B cell (primary cell): ENCODE measurements around the gene PLA2G4D. TPM values are rescaled to one million over a fixed set of nuclear protein-coding genes. Genes with fewer than 3 reads are reported as not detected.

Experiments
- ATAC-seq: fragments of 200-7000 bp; cut with Tn5 transposase; one replicate; pipeline ENCODE4 v1.10.0; 2021; ENCODE audit warnings: low read depth, mild to moderate bottlenecking, moderate number of reproducible peaks, moderate library complexity
- CTCF ChIA-PET: fragments of 350-600 bp; sonication (Branson Sonifier 250); formaldehyde crosslinking; loops from one replicate; lab custom pipeline; 2021; ENCODE audit warnings: antibody characterized with exemption, inconsistent platforms; lab: Charles Lee
- POLR2A ChIA-PET: fragments of 350-600 bp; sonication (Branson Sonifier 250); formaldehyde crosslinking; loops from one replicate; lab custom pipeline; 2021; ENCODE audit warnings: antibody characterized with exemption; lab: Charles Lee
- DNase-seq: peaks from one replicate; pipeline ENCODE4 v3.0.0; 2013
- H2AFZ ChIP-seq: 2 replicates; pipeline ENCODE4 v1.6.1; 2012; ENCODE audit warnings: mild to moderate bottlenecking, low read depth, low read length; ENCODE audit not compliant: insufficient read depth, poor library complexity, severe bottlenecking
- H3K27ac ChIP-seq, 2 donors: 1 replicate in 1 of 2; 2 replicates in 1 of 2; pipeline ENCODE4 v1.5.1; 2012 to 2013; ENCODE audit warnings: low read length in 2 of 2, mild to moderate bottlenecking in 2 of 2, moderate library complexity in 1 of 2
- H3K27me3 ChIP-seq, 4 experiments: fragments of 200-600 bp in 1 of 4; sonication (generic) in 1 of 4; replicated peaks in 1 of 4; 1 replicate in 2 of 4; 2 replicates in 2 of 4; pipeline versions ENCODE4 v1.6.1 to v1.7.0; 2013 to 2016; ENCODE audit warnings: low read length in 3 of 4, mild to moderate bottlenecking in 2 of 4, mixed read lengths in 1 of 4, moderate library complexity in 1 of 4; ENCODE audit not compliant: insufficient read depth in 4 of 4, control insufficient read depth in 3 of 4; ENCODE audit errors: control extremely low read depth in 1 of 4
- H3K36me3 ChIP-seq, 2 experiments: replicated peaks in 1 of 2; 1 replicate in 1 of 2; 2 replicates in 1 of 2; pipeline versions ENCODE4 v1.6.1 to v1.7.1; 2013; ENCODE audit warnings: low read length in 1 of 2; ENCODE audit not compliant: insufficient read depth in 2 of 2, control insufficient read depth in 1 of 2; ENCODE audit errors: control extremely low read depth in 1 of 2, extremely low read depth in 1 of 2
- H3K4me1 ChIP-seq, 2 donors: fragments of 200-600 bp in 1 of 2; sonication (generic) in 1 of 2; 1 replicate in 1 of 2; 2 replicates in 1 of 2; pipeline versions ENCODE4 v1.5.1 to v1.6.1; 2013 to 2017; ENCODE audit warnings: low read length in 2 of 2; ENCODE audit not compliant: control insufficient read depth in 2 of 2, insufficient read depth in 2 of 2
- H3K4me2 ChIP-seq: replicated peaks from 2 replicates; pipeline ENCODE3; 2012; ENCODE audit warnings: mild to moderate bottlenecking, low read depth, low read length; ENCODE audit not compliant: poor library complexity, severe bottlenecking
- H3K4me3 ChIP-seq, 5 experiments: fragments of 200-600 bp in 1 of 5; sonication (generic) in 1 of 5; 1 replicate in 3 of 5; 2 replicates in 2 of 5; pipeline versions ENCODE4 v1.5.1 to v1.7.0; 2011 to 2016; ENCODE audit warnings: low read length in 4 of 5, mild to moderate bottlenecking in 4 of 5, low read depth in 2 of 5, control low read depth in 1 of 5, moderate library complexity in 1 of 5; ENCODE audit not compliant: insufficient read depth in 1 of 5; ENCODE audit errors: control extremely low read depth in 1 of 5, extremely low read depth in 1 of 5
- H3K79me2 ChIP-seq: fragments of 200-600 bp; sonication (generic); one replicate; pipeline ENCODE4 v1.6.0; 2016; ENCODE audit warnings: low read length; ENCODE audit not compliant: control insufficient read depth, insufficient read depth
- H3K9ac ChIP-seq: fragments of 200-600 bp; sonication (generic); 2 replicates; pipeline ENCODE4 v1.6.1; 2017; ENCODE audit warnings: mild to moderate bottlenecking, low read length, moderate library complexity
- H3K9me3 ChIP-seq, 3 donors: one replicate each; pipeline versions ENCODE4 v1.6.1 to v1.7.1; 2013; ENCODE audit warnings: low read length in 2 of 3; ENCODE audit not compliant: control insufficient read depth in 2 of 3, insufficient read depth in 1 of 3; ENCODE audit errors: control extremely low read depth in 1 of 3
- H4K20me1 ChIP-seq: 2 replicates; pipeline ENCODE4 v1.6.0; 2012; ENCODE audit warnings: mild to moderate bottlenecking, low read length; ENCODE audit not compliant: insufficient read depth, control insufficient read depth, poor library complexity, severe bottlenecking
- H3K27ac Mint-ChIP-seq: one replicate; pipeline ENCODE4 v1.8.0; 2021; ENCODE audit warnings: mixed read lengths
- H3K27me3 Mint-ChIP-seq: one replicate; pipeline ENCODE4 v1.8.0; 2021; ENCODE audit warnings: mixed read lengths
- H3K4me1 Mint-ChIP-seq: one replicate; pipeline ENCODE4 v1.8.0; 2021; ENCODE audit warnings: mixed read lengths
- H3K4me3 Mint-ChIP-seq: one replicate; pipeline ENCODE4 v1.8.0; 2021; ENCODE audit warnings: mixed read lengths
- H3K9me3 Mint-ChIP-seq: one replicate; pipeline ENCODE4 v1.8.0; 2022; ENCODE audit warnings: mixed read lengths; ENCODE audit not compliant: insufficient read depth
- CTCF ChIP-seq: fragments of 200-600 bp; IDR thresholded peaks from one replicate; pipeline ENCODE4 v1.8.0; 2022; ENCODE audit warnings: antibody characterized with exemption, mild to moderate bottlenecking
- EZH2 ChIP-seq: IDR thresholded peaks from 2 replicates; pipeline ENCODE4 v1.6.1; 2012; ENCODE audit warnings: borderline replicate concordance, low read depth, mild to moderate bottlenecking, moderate library complexity, low read length; ENCODE audit not compliant: insufficient read depth, poor library complexity, severe bottlenecking
- WGBS: methylation state at CpG from one replicate; pipeline ENCODE4 v1.1.5; 2013; ENCODE audit warnings: missing lambda C conversion rate; ENCODE audit not compliant: insufficient coverage; 5-methylcytosine and 5-hydroxymethylcytosine counted together
- intact Hi-C: fragments of 100-400 bp; cut with micrococcal nuclease; formaldehyde crosslinking; loops from one replicate; pipeline ENCODE4 v1.10.0; 2022
- polyA plus RNA-seq: library from polyadenylated mRNA; depleted of rRNA; stranded (reverse); fragments of >200 nt; gene quantifications from 2 replicates; pipeline ENCODE4 v1.2.3, GENCODE V29; 2012
- total RNA-seq, 2 donors: library from RNA; stranded (reverse); fragments of 120-200 nt in 1 of 2; gene quantifications; 1 replicate in 1 of 2; 2 replicates in 1 of 2; pipeline versions ENCODE4 v1.2.3 to v1.2.4, GENCODE V29; 2013 to 2022

PLA2G4D gene
- total and polyA plus RNA-seq, 2 donors (not counting 1 experiment from before 2014, with no cell fraction given): not detected

DNA sequence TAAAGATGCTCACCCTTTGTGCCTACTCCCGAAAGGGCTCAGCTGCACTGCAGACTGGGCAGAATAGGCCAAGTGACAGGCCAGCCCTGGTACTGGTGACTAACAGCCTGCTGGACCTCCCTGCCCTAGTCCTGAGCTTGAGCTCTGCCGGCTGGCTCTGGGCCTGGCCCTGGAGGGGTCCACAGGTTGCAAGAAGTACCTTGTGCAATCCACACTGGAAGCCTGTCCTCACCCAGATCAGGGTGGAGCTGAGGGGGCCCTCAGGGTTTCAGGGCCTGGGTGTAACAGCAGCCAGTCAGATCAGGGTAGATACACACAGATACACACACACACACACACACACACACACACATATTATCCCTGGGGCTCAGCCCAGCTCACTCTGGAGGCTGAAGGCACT is 27.3 kb upstream of the PLA2G4D start:
- Mint-ChIP-seq H3K4me3 (no peak overlapping the region), H3K27me3 (peaks cover 6% of the 10 kb centered on the region), H3K4me1 (no peaks in the 10 kb centered on the region), H3K9me3 (no peaks in the 10 kb centered on the region), H3K27ac (no peak overlapping the region)
- H3K27me3 ChIP-seq: no peaks in the 10 kb centered on the region
- intact Hi-C loops: no loop called here
- no peak overlapping the region for H3K9ac ChIP-seq
- POLR2A ChIA-PET: no interaction called here
- H3K79me2 ChIP-seq: no peaks in the 10 kb centered on the region
- no peaks in the 10 kb centered on the region for H3K36me3 ChIP-seq
- TF ChIP-seq EZH2 (no peak), CTCF (no peak)
- no peak overlapping the region for H3K27ac ChIP-seq
- no peaks in the 10 kb centered on the region for H4K20me1 ChIP-seq
- ATAC-seq (no peak), DNase-seq (no peak)
- no peak overlapping the region for H3K4me3 ChIP-seq
- CTCF ChIA-PET: no interaction called here
- H2AFZ ChIP-seq: no peak overlapping the region
- no peaks in the 10 kb centered on the region for H3K4me1 ChIP-seq
- no peaks in the 10 kb centered on the region for H3K9me3 ChIP-seq
- 71% methylated on average over 2 of the region's 2 CpGs for WGBS
- H3K4me2 ChIP-seq: no peak overlapping the region

GRCh38 chr15:42121021-42121420 is 26.7 kb upstream of the PLA2G4D start:
- Histone ChIP-seq H3K27ac (no peak overlapping the region), H3K4me2 (no peak overlapping the region), H2AFZ (no peak overlapping the region), H3K36me3 (no peaks in the 10 kb centered on the region), H3K4me3 (no peak overlapping the region), H3K4me1 (no peaks in the 10 kb centered on the region), H3K27me3 (no peaks in the 10 kb centered on the region), H3K9ac (no peak overlapping the region), H3K79me2 (no peaks in the 10 kb centered on the region), H4K20me1 (no peaks in the 10 kb centered on the region), H3K9me3 (no peaks in the 10 kb centered on the region)
- no peak overlapping the region for H3K4me3 Mint-ChIP-seq
- WGBS: 93% methylated on average over 5 of the region's 6 CpGs
- CTCF ChIA-PET: interaction anchor here (0.6 kb wide), 1 partner anchor 438 kb away, joined by 4 read pairs; no protein-coding TSS in a partner anchor
- no peaks in the 10 kb centered on the region for H3K4me1 Mint-ChIP-seq
- H3K27ac Mint-ChIP-seq: no peak overlapping the region
- DNase-seq (no peak), ATAC-seq (no peak)
- TF ChIP-seq EZH2 (no peak), CTCF (no peak)
- H3K27me3 Mint-ChIP-seq: peaks cover 6% of the 10 kb centered on the region
- intact Hi-C loops: no loop called here
- H3K9me3 Mint-ChIP-seq: no peaks in the 10 kb centered on the region
- POLR2A ChIA-PET: no interaction called here
